ENCODE results near the gene LCE1D.

LCE1D gene

GRCh38 chr1:152761609-152762213 is 34.8 kb upstream of the LCE1D start:
- Histone ChIP-seq H3K79me2 (no peaks in the 10 kb centered on the region), H3K4me2 (ENCODE audit: low read length) (no peak overlapping the region), H3K9me3 (ENCODE audit: control insufficient read depth, low read length) (no peaks in the 10 kb centered on the region), H3K27ac (no peak overlapping the region), H3K4me1 (no peaks in the 10 kb centered on the region), H3K36me3 (ENCODE audit: control insufficient read depth, insufficient read depth, low read length) (no peaks in the 10 kb centered on the region), H3K27me3 (ENCODE audit: control insufficient read depth, insufficient read depth, low read length) (no peaks in the 10 kb centered on the region), H3K4me3 (ENCODE audit: low read depth, low read length) (no peak overlapping the region), H3K9ac (no peak overlapping the region), H2AFZ (no peak overlapping the region)
- TF ChIP-seq, protein P1, sequence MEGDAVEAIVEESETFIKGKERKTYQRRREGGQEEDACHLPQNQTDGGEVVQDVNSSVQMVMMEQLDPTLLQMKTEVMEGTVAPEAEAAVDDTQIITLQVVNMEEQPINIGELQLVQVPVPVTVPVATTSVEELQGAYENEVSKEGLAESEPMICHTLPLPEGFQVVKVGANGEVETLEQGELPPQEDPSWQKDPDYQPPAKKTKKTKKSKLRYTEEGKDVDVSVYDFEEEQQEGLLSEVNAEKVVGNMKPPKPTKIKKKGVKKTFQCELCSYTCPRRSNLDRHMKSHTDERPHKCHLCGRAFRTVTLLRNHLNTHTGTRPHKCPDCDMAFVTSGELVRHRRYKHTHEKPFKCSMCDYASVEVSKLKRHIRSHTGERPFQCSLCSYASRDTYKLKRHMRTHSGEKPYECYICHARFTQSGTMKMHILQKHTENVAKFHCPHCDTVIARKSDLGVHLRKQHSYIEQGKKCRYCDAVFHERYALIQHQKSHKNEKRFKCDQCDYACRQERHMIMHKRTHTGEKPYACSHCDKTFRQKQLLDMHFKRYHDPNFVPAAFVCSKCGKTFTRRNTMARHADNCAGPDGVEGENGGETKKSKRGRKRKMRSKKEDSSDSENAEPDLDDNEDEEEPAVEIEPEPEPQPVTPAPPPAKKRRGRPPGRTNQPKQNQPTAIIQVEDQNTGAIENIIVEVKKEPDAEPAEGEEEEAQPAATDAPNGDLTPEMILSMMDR (IDR thresholded peaks at IDR 0.05) = no peak

DNA sequence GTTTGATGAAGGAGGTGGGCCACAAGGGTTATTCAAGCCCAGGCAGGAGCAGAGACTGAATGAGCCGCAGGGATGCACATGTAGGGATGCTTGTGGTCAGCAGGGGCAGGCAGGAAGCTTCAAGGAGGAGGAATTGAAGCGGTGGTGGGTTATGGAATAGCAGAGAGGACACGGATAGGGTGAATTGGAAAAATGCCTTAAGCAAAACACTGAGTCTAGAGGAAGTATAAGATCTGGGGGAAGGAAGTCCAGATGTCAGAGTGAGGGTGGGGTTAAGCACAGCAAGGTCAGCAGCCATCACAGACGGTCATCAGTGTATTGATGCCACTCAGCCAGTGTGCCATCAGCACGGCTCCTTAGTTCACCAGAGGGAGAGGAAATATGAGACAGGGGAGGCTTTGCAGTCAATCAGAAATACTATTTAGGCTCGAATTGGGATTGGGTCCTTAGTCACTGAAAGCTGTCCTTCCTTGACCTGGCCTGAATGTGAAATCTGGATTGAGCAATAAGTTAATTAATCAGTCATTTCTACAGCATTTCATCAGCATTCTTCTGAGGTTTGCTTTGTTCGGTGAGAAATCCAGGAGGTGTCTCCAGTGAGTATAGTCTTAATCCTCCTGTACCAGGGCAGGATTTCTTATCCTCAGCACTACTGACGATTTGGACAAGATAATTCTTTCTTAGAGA is 27.5 kb upstream of the LCE1D start:
- TF ChIP-seq, protein P1 (IDR thresholded peaks at IDR 0.05) = no peak
- no peaks in the 10 kb centered on the region for H3K4me1 ChIP-seq
- H3K79me2 ChIP-seq = no peaks in the 10 kb centered on the region
- H2AFZ ChIP-seq = no peak overlapping the region
- H3K4me2 ChIP-seq (ENCODE audit: low read length) = no peak overlapping the region
- H3K4me3 ChIP-seq (ENCODE audit: low read depth, low read length) = no peak overlapping the region
- H3K9me3 ChIP-seq (ENCODE audit: control insufficient read depth, low read length) = no peaks in the 10 kb centered on the region
- no peak overlapping the region for H3K27ac ChIP-seq
- no peak overlapping the region for H3K9ac ChIP-seq
- H3K36me3 ChIP-seq (ENCODE audit: control insufficient read depth, insufficient read depth, low read length) = no peaks in the 10 kb centered on the region
- no peaks in the 10 kb centered on the region for H3K27me3 ChIP-seq (ENCODE audit: control insufficient read depth, insufficient read depth, low read length)

DNA sequence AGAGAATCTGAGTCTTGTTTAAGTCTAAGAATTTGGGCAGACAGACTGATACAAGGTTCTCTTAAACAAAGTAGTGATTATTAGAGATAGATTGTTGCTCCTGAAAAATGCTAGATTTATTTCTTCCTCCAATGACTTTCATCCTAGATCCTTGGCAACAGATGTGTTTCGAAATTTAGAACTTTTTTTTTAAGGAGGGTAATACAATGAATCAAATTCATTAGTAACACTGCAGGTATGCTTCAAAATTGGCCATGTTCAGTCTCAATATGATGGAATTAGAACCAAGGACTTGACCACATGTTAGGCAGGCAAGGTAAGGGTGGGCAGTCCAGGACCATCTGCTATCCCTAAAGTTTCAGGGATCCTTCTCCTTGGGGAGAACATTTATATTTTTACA is 26.1 kb upstream of the LCE1D start:
- Histone ChIP-seq H2AFZ (no peak overlapping the region), H3K9me3 (ENCODE audit: control insufficient read depth, low read length) (no peaks in the 10 kb centered on the region), H3K4me3 (ENCODE audit: low read depth, low read length) (no peak overlapping the region), H3K27me3 (ENCODE audit: control insufficient read depth, insufficient read depth, low read length) (no peaks in the 10 kb centered on the region), H3K4me1 (no peaks in the 10 kb centered on the region), H3K36me3 (ENCODE audit: control insufficient read depth, insufficient read depth, low read length) (no peaks in the 10 kb centered on the region), H3K27ac (no peak overlapping the region), H3K4me2 (ENCODE audit: low read length) (no peak overlapping the region), H3K79me2 (no peaks in the 10 kb centered on the region), H3K9ac (no peak overlapping the region)
- TF ChIP-seq, protein P1 (IDR thresholded peaks at IDR 0.05) = no peak

- Histone ChIP-seq H2AFZ (no peak within 1 kb of the TSS), H3K4me2 (ENCODE audit: low read length) (no peak within 1 kb of the TSS), H3K36me3 (ENCODE audit: control insufficient read depth, insufficient read depth, low read length) (no peaks in the 10 kb centered on the region), H3K4me1 (no peaks in the 10 kb centered on the region), H3K27me3 (ENCODE audit: control insufficient read depth, insufficient read depth, low read length) (no peaks in the 10 kb centered on the region), H3K27ac (no peak within 1 kb of the TSS), H3K9me3 (ENCODE audit: control insufficient read depth, low read length) (no peaks in the 10 kb centered on the region), H3K9ac (no peak within 1 kb of the TSS), H3K4me3 (ENCODE audit: low read depth, low read length) (no peak within 1 kb of the TSS), H3K79me2 (no peaks in the 10 kb centered on the region)
- TF ChIP-seq, protein P1 (IDR thresholded peaks at IDR 0.05) = no peak
These were observed 21.6 kb upstream of the LCE1D start, which contains the start of gene LCE1F for GRCh38 chr1:152774875-152775274. Gene LCE1F, plus strand, starts transcription at chr1:152775140. Its CDS starts 1,232 bp downstream, at chr1:152776372.

DNA sequence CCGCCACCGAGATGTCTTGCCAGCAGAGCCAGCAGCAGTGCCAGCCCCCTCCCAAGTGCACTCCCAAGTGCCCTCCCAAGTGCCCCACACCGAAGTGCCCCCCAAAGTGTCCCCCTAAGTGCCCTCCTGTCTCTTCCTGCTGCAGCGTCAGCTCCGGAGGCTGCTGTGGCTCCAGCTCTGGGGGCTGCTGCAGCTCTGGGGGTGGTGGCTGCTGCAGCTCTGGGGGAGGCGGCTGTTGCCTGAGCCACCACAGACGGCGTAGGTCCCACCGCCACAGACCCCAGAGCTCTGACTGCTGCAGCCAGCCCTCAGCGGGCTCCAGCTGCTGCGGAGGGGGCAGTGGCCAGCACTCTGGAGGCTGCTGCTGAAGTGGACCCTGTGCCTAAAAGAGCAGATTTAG is 20.2 kb upstream of the LCE1D start:
- no peaks in the 10 kb centered on the region for H3K79me2 ChIP-seq
- no peak overlapping the region for H2AFZ ChIP-seq
- no peak overlapping the region for H3K4me2 ChIP-seq (ENCODE audit: low read length)
- no peaks in the 10 kb centered on the region for H3K9me3 ChIP-seq (ENCODE audit: control insufficient read depth, low read length)
- TF ChIP-seq, protein P1 (IDR thresholded peaks at IDR 0.05) = no peak
- no peaks in the 10 kb centered on the region for H3K36me3 ChIP-seq (ENCODE audit: control insufficient read depth, insufficient read depth, low read length)
- no peak overlapping the region for H3K27ac ChIP-seq
- H3K4me1 ChIP-seq = no peaks in the 10 kb centered on the region
- no peak overlapping the region for H3K4me3 ChIP-seq (ENCODE audit: low read depth, low read length)
- no peak overlapping the region for H3K9ac ChIP-seq
- H3K27me3 ChIP-seq (ENCODE audit: control insufficient read depth, insufficient read depth, low read length) = no peaks in the 10 kb centered on the region

Data from parathyroid adenoma (tissue), 2 donors.